Endothelial cell (in vitro differentiated cells): ENCODE results near the gene TEX261. TPM values are rescaled to one million over a fixed set of nuclear protein-coding genes. Genes with fewer than 3 reads are reported as not detected.

ENCODE experiments used
- DNase-seq: peaks from one replicate; pipeline ENCODE4 v3.0.0; 2021; ENCODE audit warnings: low spot score
- H3K27ac Mint-ChIP-seq: one replicate; pipeline ENCODE4 v1.8.0; 2021; ENCODE audit warnings: mixed read lengths, inconsistent platforms; ENCODE audit not compliant: unreplicated experiment
- H3K27me3 Mint-ChIP-seq: one replicate; pipeline ENCODE4 v1.8.0; 2021; ENCODE audit warnings: mild to moderate bottlenecking, moderate library complexity, mixed read lengths, inconsistent platforms; ENCODE audit not compliant: unreplicated experiment
- H3K36me3 Mint-ChIP-seq: one replicate; pipeline ENCODE4 v1.8.0; 2021; ENCODE audit warnings: mild to moderate bottlenecking, low read depth, mixed read lengths, inconsistent platforms; ENCODE audit not compliant: unreplicated experiment
- H3K4me1 Mint-ChIP-seq: one replicate; pipeline ENCODE4 v1.8.0; 2021; ENCODE audit warnings: mild to moderate bottlenecking, mixed read lengths, inconsistent platforms; ENCODE audit not compliant: unreplicated experiment
- H3K4me3 Mint-ChIP-seq: one replicate; pipeline ENCODE4 v1.8.0; 2021; ENCODE audit warnings: mild to moderate bottlenecking, mixed read lengths, inconsistent platforms; ENCODE audit not compliant: unreplicated experiment
- H3K9me3 Mint-ChIP-seq: one replicate; pipeline ENCODE4 v1.8.0; 2021; ENCODE audit warnings: mixed read lengths, inconsistent platforms; ENCODE audit not compliant: unreplicated experiment
- total RNA-seq: library from RNA; stranded (reverse); fragmentation: NEBNext Ultra II Directional; extraction: Animal tissue kit (Norgen Biotek cat#: 25700); gene quantifications from one replicate; pipeline ENCODE4 v1.2.1, GENCODE V29; 2021; ENCODE audit not compliant: unreplicated experiment
- TF ChIP-seq, protein P1 (sequence below): fragments of 200-600 bp; sonication (generic); IDR thresholded peaks from one replicate; pipeline ENCODE4 v1.5.0; 2021; ENCODE audit warnings: antibody characterized with exemption; ENCODE audit not compliant: unreplicated experiment

TEX261 gene
- total RNA-seq, 1 donor from 2014 or later: 37.1 TPM

DNA sequence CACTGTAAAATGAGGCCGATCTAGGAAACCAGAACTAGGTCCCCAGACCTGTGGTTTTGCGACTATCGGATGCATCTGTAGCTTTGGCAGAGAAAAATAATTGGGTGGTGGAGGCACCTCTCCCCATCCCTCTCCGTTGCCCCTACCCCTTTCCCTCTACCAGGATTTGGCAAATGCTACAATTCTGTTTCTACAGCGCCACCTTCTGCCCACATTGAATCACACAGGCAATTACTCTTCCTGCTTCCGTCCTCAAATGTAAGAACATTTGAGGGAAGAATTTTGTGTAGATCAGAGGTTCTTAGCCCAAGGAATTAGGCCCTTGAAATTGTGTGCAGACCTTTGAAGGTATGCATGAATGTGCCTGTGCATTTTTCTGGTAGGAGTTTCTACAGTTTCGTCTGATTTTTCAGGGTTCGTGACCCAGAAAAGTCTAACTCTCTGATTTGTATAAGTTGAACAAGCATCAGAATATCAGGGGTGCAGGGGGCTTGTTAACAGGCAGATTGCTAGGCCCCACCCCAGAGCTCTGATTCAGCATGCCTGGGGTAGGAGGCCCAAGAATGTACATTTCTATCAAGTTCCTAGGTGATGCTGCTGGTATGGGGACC is 47.7 kb downstream of the TEX261 start:
- TF ChIP-seq, protein P1, sequence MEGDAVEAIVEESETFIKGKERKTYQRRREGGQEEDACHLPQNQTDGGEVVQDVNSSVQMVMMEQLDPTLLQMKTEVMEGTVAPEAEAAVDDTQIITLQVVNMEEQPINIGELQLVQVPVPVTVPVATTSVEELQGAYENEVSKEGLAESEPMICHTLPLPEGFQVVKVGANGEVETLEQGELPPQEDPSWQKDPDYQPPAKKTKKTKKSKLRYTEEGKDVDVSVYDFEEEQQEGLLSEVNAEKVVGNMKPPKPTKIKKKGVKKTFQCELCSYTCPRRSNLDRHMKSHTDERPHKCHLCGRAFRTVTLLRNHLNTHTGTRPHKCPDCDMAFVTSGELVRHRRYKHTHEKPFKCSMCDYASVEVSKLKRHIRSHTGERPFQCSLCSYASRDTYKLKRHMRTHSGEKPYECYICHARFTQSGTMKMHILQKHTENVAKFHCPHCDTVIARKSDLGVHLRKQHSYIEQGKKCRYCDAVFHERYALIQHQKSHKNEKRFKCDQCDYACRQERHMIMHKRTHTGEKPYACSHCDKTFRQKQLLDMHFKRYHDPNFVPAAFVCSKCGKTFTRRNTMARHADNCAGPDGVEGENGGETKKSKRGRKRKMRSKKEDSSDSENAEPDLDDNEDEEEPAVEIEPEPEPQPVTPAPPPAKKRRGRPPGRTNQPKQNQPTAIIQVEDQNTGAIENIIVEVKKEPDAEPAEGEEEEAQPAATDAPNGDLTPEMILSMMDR: peak; percentile 77
- H3K27ac Mint-ChIP-seq: no peak overlapping the region
- no peak overlapping the region for H3K4me3 Mint-ChIP-seq
- H3K36me3 Mint-ChIP-seq: peaks cover 5% of the 10 kb centered on the region
- H3K9me3 Mint-ChIP-seq: no peaks in the 10 kb centered on the region
- H3K27me3 Mint-ChIP-seq: peaks cover 9% of the 10 kb centered on the region
- peak; percentile 71 for DNase-seq
- peaks cover 14% of the 10 kb centered on the region for H3K4me1 Mint-ChIP-seq

DNA sequence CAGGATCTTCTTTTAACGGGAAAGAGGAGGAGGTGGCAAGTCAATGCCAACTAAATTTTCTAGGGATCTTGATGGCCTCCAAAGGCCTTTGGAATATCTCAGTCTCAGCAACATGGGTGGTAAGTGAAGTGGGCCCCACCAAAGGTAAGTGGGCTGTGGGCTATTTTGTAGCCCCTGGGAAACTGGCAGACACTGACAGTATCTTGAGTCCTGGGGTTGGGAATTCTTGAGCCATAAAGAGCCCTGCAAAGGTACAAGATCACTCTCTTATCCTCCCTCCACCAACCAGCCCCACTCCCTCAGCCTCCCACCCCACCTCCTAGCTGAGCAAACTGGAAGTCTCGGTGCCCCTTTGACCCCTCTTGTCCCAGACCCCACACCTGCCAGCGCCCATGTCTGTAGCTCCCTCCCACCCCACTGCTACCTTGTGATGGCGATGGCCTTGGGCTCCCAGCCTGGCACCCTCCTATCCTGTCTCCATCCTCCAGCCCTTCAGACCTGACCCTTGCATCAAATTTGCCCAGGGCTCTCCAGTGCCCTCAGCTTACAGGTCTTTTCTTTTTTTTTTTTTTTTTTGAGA is 50.5 kb downstream of the TEX261 start:
- DNase-seq: no peak
- TF ChIP-seq, protein P1: no peak
- Mint-ChIP-seq H3K4me1 (peaks cover 18% of the 10 kb centered on the region), H3K27ac (peak overlapping the region; percentile 8), H3K36me3 (peaks cover 5% of the 10 kb centered on the region), H3K9me3 (no peaks in the 10 kb centered on the region), H3K4me3 (no peak overlapping the region), H3K27me3 (peaks cover 15% of the 10 kb centered on the region)

DNA sequence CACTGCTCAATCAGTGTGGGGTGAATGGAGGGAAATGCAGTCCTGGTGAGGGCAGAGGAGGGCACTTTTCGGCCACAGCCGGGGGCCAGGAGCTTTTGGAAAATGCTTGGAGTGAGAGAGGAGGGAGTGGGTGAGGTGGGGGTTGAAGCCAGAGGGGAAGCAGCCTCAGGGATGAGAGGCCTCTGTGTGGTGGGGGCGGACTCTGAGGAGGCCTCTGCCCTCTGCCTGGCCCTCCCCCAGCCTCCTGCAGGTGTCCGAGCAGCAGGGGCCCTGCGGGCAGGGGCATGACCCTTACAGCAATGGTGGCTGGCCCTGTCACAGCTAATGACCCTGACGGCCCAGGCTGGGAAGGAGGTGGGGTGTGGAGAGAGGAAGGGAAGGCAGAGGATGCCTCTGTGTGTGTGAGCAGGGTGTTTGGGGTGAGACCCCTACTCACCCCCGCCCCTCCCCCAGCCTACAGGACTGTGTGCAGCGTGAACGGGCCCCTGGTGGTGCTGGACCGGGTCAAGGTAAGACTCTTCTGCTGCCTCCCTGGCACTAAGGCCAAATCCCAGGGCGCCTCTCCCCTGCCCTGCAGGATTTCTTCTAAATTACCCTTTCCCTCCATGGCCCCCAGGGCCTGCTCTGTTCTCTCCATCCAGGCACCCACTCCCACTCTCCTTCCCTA is 51.3 kb downstream of the TEX261 start:
- Mint-ChIP-seq H3K27me3 (peaks cover 17% of the 10 kb centered on the region), H3K4me3 (no peak overlapping the region), H3K36me3 (peaks cover 5% of the 10 kb centered on the region), H3K4me1 (peaks cover 22% of the 10 kb centered on the region), H3K9me3 (no peaks in the 10 kb centered on the region), H3K27ac (no peak overlapping the region)
- TF ChIP-seq, protein P1: no peak
- DNase-seq: no peak

DNA sequence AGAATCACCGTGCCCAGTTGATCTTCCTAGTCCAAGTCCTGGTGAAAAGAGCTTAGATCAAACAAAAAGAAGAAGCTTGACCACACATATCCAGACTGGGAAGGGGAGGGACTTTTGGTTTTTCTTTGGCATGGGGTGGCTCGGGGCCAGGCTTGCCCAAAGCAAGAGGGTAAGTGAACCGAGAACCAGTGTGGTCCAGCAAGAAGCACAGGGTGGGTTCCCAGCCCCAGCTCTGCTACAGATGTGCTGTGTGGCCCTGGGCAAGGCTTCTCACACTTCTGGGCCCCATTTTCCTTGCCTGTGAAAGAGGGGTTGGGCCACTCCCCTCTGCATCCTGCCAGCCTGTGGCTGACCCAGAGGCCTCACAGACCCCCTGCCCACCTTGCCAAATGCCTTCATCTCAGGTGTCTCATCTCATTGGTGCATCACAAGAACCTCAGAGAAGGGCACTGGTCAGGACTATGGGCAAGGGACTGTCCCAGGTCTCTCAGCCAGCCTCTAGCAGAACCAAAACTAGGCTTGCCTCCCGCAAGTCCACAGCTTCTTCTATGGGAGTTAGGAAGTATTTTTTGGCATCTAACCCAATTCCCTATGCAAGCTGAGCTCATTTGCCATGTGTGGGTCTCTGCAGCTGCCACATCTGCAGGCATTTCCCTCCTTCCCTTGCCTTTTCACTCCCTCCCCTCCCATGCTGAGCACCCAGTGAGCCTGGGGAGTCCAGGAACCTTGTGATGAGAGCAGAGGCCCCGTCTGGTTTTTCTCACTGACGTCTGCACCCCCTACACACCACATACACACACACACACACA is 52.1 kb downstream of the TEX261 start:
- no peak overlapping the region for H3K4me3 Mint-ChIP-seq
- TF ChIP-seq, protein P1: no peak
- no peak overlapping the region for H3K27ac Mint-ChIP-seq
- H3K4me1 Mint-ChIP-seq: peaks cover 14% of the 10 kb centered on the region
- H3K9me3 Mint-ChIP-seq: no peaks in the 10 kb centered on the region
- H3K36me3 Mint-ChIP-seq: no peaks in the 10 kb centered on the region
- peaks cover 13% of the 10 kb centered on the region for H3K27me3 Mint-ChIP-seq
- DNase-seq: no peak
